ENCODE measurements around the gene PALLD.

GRCh38 chr4:168972596-168972995 is 475.7 kb downstream of the PALLD start:
- TF ChIP-seq CTCF (IDR thresholded peaks at IDR 0.05), result no peak
- no peak for TF ChIP-seq POLR2A (IDR thresholded peaks at IDR 0.05)

All from esophagus squamous epithelium (tissue), 4 donors.